Glomerular visceral epithelial cell (primary cell): Measurements from ENCODE around the gene ADCYAP1R1.

ENCODE experiments used
- DNase-seq: peaks from one replicate; pipeline ENCODE4 v3.0.0-alpha.2; 2016; ENCODE audit errors: extremely low spot score

Gene ADCYAP1R1

GRCh38 chr7:31043051-31043471 is 9.0 kb upstream of the ADCYAP1R1 start:
- no peak for DNase-seq

- no peak for DNase-seq
These were observed 7.6 kb upstream of the ADCYAP1R1 start for GRCh38 chr7:31044529-31044928.

- DNase-seq, result no peak
These were observed 5.4 kb upstream of the ADCYAP1R1 start for GRCh38 chr7:31046723-31047122.

- no peak for DNase-seq
These were observed 4.6 kb upstream of the ADCYAP1R1 start for GRCh38 chr7:31047313-31048146.

GRCh38 chr7:31049005-31049765 is 2.9 kb upstream of the ADCYAP1R1 start:
- no peak for DNase-seq

- no peak for DNase-seq
These were observed 356 bp downstream of the ADCYAP1R1 start for GRCh38 chr7:31052487-31052840.

- DNase-seq, result no peak
These were observed 913 bp downstream of the ADCYAP1R1 start for GRCh38 chr7:31052841-31053601.

- DNase-seq, result no peak
These were observed 1.9 kb downstream of the ADCYAP1R1 start for GRCh38 chr7:31053986-31054385.

GRCh38 chr7:31054608-31055278 is 2.6 kb downstream of the ADCYAP1R1 start:
- no peak for DNase-seq

- no peak for DNase-seq
These were observed 3.4 kb downstream of the ADCYAP1R1 start for GRCh38 chr7:31055471-31055870.

- DNase-seq, result no peak
These were observed 4.8 kb downstream of the ADCYAP1R1 start for GRCh38 chr7:31056775-31057346.

GRCh38 chr7:31058122-31058521 is 6.0 kb downstream of the ADCYAP1R1 start:
- peak; percentile 8 for DNase-seq

- DNase-seq, result no peak
These were observed 6.6 kb downstream of the ADCYAP1R1 start for GRCh38 chr7:31058688-31059087.

- DNase-seq, result no peak
These were observed 7.4 kb downstream of the ADCYAP1R1 start for GRCh38 chr7:31059551-31059950.

GRCh38 chr7:31061185-31061584 is 9.1 kb downstream of the ADCYAP1R1 start:
- DNase-seq, result no peak

GRCh38 chr7:31062746-31063435 is 10.8 kb downstream of the ADCYAP1R1 start:
- no peak for DNase-seq

- no peak for DNase-seq
These were observed 13.0 kb downstream of the ADCYAP1R1 start for GRCh38 chr7:31065021-31065593.

- DNase-seq, result no peak
These were observed 13.7 kb downstream of the ADCYAP1R1 start for GRCh38 chr7:31065840-31066239.

GRCh38 chr7:31066516-31067130 is 14.5 kb downstream of the ADCYAP1R1 start:
- no peak for DNase-seq

- DNase-seq, result no peak
These were observed 15.4 kb downstream of the ADCYAP1R1 start for GRCh38 chr7:31067491-31067890.
